Tibial nerve (tissue), 4 donors: ENCODE results near the gene CTTNBP2.

Source experiments
- EP300 ChIP-seq, 2 donors: sonication (generic); formaldehyde crosslinking; IDR thresholded peaks; one replicate each; pipeline ENCODE4 v1.6.1; 2017; ENCODE audit warnings: antibody characterized with exemption in 2 of 2, mild to moderate bottlenecking in 1 of 2
- TF ChIP-seq, protein P1 (sequence below), 5 experiments: fragments of 200-600 bp in 3 of 5; fragments of 450-650 bp in 2 of 5; sonication (generic) in 3 of 5; IDR thresholded peaks; one replicate each; pipeline ENCODE4 v1.5.1; 2016 to 2019; ENCODE audit warnings: antibody characterized with exemption in 5 of 5, mild to moderate bottlenecking in 3 of 5, moderate library complexity in 2 of 5

DNA sequence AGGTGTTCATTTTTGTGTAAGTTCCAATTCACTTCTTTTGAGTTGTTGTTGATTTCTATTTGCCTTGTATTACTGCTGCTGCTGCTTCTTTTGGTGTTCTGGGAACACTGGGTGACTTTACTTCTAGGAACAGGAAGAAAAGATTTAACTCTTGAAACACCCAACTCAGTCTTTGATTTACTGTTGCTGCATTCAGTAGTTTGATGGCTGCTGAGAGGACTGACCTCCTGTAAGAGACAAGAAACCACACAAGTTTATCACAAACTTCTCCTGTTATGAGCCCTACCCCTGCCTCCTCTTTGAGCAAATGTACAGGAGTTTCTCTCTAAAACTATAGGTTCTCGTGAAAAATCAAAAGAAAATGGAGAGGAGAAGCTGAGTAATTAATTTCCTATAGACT, 161.7 kb downstream of the CTTNBP2 start:
- TF ChIP-seq EP300 (IDR thresholded peaks at IDR 0.05): no peak
- TF ChIP-seq, protein P1, sequence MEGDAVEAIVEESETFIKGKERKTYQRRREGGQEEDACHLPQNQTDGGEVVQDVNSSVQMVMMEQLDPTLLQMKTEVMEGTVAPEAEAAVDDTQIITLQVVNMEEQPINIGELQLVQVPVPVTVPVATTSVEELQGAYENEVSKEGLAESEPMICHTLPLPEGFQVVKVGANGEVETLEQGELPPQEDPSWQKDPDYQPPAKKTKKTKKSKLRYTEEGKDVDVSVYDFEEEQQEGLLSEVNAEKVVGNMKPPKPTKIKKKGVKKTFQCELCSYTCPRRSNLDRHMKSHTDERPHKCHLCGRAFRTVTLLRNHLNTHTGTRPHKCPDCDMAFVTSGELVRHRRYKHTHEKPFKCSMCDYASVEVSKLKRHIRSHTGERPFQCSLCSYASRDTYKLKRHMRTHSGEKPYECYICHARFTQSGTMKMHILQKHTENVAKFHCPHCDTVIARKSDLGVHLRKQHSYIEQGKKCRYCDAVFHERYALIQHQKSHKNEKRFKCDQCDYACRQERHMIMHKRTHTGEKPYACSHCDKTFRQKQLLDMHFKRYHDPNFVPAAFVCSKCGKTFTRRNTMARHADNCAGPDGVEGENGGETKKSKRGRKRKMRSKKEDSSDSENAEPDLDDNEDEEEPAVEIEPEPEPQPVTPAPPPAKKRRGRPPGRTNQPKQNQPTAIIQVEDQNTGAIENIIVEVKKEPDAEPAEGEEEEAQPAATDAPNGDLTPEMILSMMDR (IDR thresholded peaks at IDR 0.05): no peak
